ENCODE results near the gene HIBCH. TPM values are rescaled to one million over a fixed set of nuclear protein-coding genes. Genes with fewer than 3 reads are reported as not detected.
A peak's percentile ranks its signal among the peaks of the same experiment; 100 is the strongest.
"Not testable (repeated sequence)": the region's sequence is repeated elsewhere in the genome, so short reads cannot be mapped to it uniquely, and the experiment has no call there.

Gene HIBCH
- total RNA-seq, 1 donor from 2014 or later, result 64.0 TPM

DNA sequence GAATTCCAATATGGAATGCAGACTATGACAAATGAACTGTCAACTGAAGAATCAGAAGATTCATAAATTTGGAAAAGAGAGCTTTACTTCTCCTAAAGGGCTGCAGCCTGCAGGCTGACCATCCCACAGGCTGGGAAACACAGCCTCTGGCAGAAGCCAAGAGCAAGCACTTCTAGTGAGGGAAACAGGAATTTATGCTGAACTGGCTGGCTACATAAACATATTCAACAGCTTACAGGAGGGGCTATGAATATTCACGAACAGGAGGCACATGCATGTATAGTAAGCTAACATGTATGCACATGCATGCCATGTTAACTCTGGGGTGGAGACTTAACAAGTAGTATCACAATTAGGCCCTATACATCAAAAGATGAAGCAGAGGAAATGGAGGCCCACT, 17.6 kb downstream of the HIBCH start:
- no peak overlapping the region for H3K27ac Mint-ChIP-seq
- peaks cover 22% of the 10 kb centered on the region for H3K9me3 Mint-ChIP-seq
- peaks cover 8% of the 10 kb centered on the region for H3K4me1 Mint-ChIP-seq
- DNase-seq (ENCODE audit: low spot score in 2 of 2, unreplicated experiment in 2 of 2), result no peak
- no peak overlapping the region for H3K4me3 Mint-ChIP-seq
- no peaks in the 10 kb centered on the region for H3K27me3 Mint-ChIP-seq (ENCODE audit: low read depth)
- TF ChIP-seq, protein P1, sequence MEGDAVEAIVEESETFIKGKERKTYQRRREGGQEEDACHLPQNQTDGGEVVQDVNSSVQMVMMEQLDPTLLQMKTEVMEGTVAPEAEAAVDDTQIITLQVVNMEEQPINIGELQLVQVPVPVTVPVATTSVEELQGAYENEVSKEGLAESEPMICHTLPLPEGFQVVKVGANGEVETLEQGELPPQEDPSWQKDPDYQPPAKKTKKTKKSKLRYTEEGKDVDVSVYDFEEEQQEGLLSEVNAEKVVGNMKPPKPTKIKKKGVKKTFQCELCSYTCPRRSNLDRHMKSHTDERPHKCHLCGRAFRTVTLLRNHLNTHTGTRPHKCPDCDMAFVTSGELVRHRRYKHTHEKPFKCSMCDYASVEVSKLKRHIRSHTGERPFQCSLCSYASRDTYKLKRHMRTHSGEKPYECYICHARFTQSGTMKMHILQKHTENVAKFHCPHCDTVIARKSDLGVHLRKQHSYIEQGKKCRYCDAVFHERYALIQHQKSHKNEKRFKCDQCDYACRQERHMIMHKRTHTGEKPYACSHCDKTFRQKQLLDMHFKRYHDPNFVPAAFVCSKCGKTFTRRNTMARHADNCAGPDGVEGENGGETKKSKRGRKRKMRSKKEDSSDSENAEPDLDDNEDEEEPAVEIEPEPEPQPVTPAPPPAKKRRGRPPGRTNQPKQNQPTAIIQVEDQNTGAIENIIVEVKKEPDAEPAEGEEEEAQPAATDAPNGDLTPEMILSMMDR (IDR thresholded peaks at IDR 0.05; ENCODE audit: unreplicated experiment), result no peak
- peaks cover 62% of the 10 kb centered on the region for H3K36me3 Mint-ChIP-seq

DNA sequence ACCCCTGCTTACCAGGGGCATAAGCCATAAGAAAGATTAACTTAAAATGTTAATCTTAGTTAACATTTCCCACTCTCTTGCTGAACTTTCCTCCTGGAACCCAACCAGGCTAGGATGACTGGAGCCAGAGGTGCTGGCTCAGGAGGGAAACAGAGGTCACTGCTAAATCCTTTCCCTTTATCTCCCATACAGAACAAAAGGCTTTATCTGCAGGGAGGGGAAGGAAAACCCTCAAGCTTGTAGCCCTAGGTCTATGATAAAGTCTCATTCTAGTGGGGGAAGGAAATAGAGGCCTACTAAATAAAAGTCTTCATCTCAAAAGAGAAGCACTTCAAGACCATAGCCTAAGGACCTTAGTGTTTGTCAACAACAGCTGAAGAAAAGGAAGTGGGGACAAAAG, 18.6 kb downstream of the HIBCH start:
- Mint-ChIP-seq H3K9me3 (peaks cover 22% of the 10 kb centered on the region), H3K27ac (no peak overlapping the region), H3K4me1 (peaks cover 8% of the 10 kb centered on the region), H3K4me3 (no peak overlapping the region), H3K36me3 (peaks cover 60% of the 10 kb centered on the region), H3K27me3 (ENCODE audit: low read depth) (no peaks in the 10 kb centered on the region)
- TF ChIP-seq, protein P1 (IDR thresholded peaks at IDR 0.05; ENCODE audit: unreplicated experiment), result no peak
- DNase-seq (ENCODE audit: low spot score in 2 of 2, unreplicated experiment in 2 of 2), result no peak

DNA sequence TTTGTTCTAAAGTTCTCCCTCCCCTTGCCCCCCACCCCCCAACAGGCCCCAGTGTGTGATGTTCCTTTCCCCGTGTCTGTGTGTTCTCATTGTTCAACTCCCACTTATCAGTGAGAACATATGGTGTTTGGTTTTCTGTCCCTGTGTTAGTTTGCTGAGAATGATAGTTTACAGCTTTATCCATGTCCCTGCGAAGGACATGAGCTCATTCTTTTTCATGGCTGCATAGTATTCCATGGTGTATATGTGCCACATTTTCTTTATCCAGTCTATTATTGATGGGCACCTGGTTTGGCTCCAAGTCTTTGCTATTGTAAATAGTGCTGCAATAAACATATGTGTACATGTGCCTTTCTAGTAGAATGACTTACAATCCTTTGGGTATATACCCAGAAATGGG, 21.7 kb downstream of the HIBCH start:
- Mint-ChIP-seq H3K36me3 (peaks cover 59% of the 10 kb centered on the region), H3K9me3 (peaks cover 22% of the 10 kb centered on the region)
- H3K4me3 Mint-ChIP-seq; H3K27ac Mint-ChIP-seq; H3K27me3 Mint-ChIP-seq (ENCODE audit: low read depth); DNase-seq (ENCODE audit: low spot score in 2 of 2, unreplicated experiment in 2 of 2); H3K4me1 Mint-ChIP-seq: not testable (repeated sequence)

DNA sequence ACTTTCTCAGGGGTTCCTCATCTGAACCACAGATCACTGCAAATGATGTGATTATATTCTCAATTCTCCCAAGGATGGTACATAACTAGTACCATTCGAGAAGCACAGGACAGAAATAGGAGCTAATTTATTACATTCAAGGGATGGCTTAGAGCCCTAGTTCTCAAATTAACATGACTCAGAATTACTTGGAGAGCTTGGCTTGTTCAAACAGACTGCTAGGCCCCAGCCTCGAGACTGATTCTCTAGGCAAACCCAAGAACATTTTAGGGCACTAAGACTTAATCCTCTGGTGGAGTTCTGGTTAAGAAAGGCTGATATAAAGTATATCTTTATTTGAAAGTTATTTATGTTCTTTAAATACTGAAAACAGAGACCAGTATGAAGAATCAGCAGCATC, 35.8 kb downstream of the HIBCH start:
- no peak overlapping the region for H3K4me3 Mint-ChIP-seq
- DNase-seq (ENCODE audit: low spot score in 2 of 2, unreplicated experiment in 2 of 2), result no peak
- no peak overlapping the region for H3K27ac Mint-ChIP-seq
- H3K9me3 Mint-ChIP-seq, result peaks cover 8% of the 10 kb centered on the region
- TF ChIP-seq, protein P1 (IDR thresholded peaks at IDR 0.05; ENCODE audit: unreplicated experiment), result no peak
- peaks cover 1% of the 10 kb centered on the region for H3K4me1 Mint-ChIP-seq
- H3K27me3 Mint-ChIP-seq (ENCODE audit: low read depth), result no peaks in the 10 kb centered on the region
- peaks cover 62% of the 10 kb centered on the region for H3K36me3 Mint-ChIP-seq

DNA sequence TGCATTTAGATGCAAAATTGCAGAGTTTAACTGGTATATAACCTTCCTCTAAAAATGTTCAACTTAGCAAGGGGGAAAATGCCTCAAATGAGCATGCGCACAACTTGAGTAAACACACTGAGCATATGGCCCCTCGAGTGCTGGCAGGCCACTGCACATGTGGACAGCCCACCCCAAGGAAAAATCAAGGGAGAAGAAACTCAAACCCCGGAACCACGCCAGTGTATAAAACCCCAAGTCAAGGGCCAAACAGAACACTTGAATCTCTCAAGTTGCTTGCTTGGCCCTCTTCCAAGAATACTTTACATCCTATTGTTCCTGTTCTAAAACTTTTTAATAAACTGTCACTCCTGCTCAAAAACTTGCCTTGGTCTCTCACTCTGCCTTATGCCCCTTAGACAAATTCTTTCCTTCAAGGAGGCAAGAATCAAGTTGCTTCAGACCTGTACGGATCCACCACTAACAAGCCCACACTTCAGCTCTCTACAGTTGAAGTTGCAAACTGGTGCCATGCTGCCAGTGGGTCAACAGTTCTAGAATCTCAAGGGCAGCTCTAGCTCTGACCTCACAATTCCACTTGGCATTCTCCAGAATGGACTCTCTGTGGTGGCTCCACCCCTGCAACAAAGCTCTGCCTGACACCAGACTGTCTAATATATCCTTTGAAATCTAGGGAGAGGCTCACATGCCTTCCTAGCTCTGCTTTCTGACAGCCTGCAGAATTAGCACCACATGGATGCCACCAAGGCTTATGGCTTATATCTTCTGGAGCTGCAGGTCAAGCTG, 38.9 kb downstream of the HIBCH start:
- Mint-ChIP-seq H3K4me3 (no peak overlapping the region), H3K4me1 (peaks cover 1% of the 10 kb centered on the region), H3K36me3 (peaks cover 60% of the 10 kb centered on the region), H3K9me3 (peaks cover 8% of the 10 kb centered on the region), H3K27ac (no peak overlapping the region), H3K27me3 (ENCODE audit: low read depth) (no peaks in the 10 kb centered on the region)
- TF ChIP-seq, protein P1 (IDR thresholded peaks at IDR 0.05; ENCODE audit: unreplicated experiment), result no peak
- DNase-seq (ENCODE audit: low spot score in 2 of 2, unreplicated experiment in 2 of 2), result no peak

DNA sequence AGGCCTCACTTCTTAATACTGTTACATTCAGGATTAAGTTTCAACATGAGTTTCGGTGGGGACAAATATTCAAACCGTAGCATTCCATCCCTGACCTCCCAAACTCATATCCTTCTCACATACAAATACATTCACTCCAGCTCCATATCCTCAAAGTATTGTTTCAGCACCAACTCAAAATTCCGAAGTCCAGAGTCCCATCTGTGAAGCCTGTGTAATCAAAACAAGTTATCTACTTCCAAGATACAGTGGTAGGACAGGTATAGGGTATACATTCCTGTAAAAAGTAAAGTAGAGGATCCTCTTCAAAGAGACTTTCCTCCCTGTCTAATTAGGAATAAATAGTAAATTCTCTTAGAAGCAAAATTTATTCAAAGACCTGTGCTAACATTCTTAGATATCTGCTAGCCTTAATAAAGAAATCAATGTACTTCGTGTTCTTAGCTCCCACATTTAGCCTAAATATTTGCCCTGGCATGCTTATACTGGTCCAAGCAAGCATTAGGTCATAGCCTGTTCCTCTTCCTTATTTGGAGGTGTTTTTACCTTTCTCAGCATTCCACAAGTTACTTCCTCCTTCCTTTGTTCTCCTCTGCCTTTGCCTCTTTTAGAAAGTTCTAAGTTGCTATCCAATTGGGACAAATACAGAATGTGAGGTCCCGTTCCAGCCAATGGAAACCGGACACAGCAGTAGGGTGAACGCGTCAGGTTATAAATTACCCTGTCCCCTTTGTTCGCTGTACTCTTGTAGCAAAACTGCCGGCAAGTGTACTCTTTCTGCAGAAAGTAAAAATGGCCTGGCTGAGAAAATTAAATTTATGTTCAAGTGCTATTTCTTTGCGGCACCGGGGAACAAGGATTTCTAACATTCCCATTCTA, 40.1 kb downstream of the HIBCH start:
- H3K4me1 Mint-ChIP-seq; DNase-seq (ENCODE audit: low spot score in 2 of 2, unreplicated experiment in 2 of 2); H3K27me3 Mint-ChIP-seq (ENCODE audit: low read depth); H3K4me3 Mint-ChIP-seq: not testable (repeated sequence)
- Mint-ChIP-seq H3K27ac (peak overlapping the region; percentile 75), H3K9me3 (peaks cover 11% of the 10 kb centered on the region), H3K36me3 (peaks cover 68% of the 10 kb centered on the region)
